Raji (cell line): Measurements from ENCODE around the gene PARVB.

Experiments used
- POLR2A ChIP-seq: IDR thresholded peaks from 2 replicates; pipeline ENCODE4 v1.6.1; 2011; ENCODE audit warnings: low read depth, low read length, control low read depth; ENCODE audit not compliant: insufficient read depth

PARVB gene

DNA sequence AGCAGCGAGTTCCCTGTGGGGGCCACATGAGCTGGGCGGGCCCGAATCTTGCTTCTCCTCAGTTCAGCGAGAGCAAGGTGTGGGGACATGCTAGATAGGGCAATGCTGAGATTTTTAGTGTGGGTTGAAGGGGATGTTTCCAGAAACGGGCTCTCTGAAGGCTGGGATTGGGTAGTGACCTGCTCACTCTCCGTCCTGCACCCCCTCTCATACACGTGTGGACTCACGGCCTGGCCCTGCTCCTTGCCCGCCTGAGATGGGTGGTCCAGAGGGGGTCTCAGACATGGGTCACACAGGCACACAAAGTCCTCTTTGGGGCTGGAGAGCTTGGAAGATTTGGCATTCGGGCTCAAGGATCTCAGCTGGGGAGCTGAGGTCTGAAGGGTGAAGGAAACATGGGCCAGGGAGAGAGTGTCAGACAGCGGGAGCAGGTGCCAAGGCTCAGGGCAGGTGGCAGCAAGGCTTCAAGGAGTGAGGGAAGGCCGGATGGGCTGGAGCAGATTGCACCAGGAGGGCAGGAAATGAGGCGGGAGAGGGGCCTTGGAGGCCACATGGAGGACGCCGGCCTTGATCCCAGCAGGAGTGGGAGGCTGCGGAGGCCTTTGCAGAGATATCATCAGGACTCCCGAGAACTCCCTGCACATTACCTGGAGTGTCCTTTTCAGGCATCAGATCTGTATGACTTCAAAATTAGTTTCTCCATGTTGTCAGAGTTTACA lies 74.1 kb downstream of the PARVB start:
- TF ChIP-seq POLR2A, result no peak

DNA sequence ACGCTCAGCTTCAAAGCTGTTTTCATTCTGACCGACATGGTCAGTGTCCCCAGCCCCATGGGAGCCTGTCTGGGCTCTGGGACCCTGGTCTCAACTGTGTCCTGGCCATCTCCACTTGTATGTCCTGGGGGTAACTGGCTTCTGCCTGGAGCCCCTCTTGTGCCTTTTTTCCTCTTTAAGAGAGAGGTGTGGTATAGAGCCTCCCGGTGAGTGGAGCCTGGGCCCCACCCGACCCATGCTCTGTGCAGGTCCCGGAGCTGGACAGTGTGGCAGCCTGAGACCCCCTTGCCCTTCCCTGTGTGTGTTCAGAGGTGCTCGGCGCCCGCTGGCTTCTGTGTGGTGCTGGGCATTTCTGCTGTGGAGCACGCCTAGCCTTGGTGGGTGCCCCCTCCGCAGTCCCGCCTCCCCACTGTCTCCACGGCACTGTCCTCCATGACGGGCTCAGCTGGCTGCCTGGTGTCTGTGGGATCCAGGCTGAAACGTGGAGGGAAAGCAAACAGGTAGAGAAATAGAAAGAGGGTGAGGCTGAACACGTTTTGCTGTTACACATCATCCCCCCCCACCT lies 74.9 kb downstream of the PARVB start:
- no peak for TF ChIP-seq POLR2A

DNA sequence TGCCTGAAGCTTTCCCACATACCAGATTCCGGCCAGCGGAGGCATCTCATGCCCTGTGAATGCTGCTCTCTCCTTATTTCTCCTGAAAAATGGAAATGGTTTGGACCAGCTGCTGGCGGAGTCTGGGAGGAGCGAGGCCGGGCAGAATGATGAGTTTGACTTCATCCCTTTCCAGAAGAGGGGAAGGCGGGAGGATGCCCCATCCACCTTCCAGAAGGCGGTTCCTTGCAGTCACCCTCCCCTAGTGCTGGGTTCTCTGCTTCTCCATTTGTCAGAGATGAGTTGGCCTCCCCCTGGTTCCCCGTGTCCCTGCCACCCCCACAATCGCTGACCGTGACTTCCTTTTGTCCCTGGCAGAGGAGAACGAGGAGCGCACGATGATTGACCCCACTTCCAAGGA lies 75.6 kb downstream of the PARVB start:
- TF ChIP-seq POLR2A, result no peak

DNA sequence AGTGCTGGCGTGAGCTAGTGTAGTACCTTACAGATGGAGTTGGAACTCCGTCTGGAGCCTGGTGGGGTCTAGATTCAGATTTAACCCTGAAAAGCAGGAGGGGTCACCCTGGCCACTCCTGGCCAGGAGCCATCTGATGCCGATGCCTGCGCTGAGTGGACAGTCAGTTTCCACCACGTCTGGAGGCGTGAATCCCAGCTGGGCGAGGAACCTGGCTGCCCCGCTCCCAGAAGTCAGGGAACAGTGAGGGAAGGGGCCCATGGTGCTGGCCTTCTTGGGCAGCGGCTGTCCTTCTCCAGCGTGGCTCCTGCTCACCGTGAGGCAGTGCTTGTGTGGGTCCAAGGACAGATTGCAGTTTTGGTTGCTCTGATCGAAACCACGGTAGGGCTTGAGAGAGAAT lies 76.3 kb downstream of the PARVB start:
- no peak for TF ChIP-seq POLR2A

DNA sequence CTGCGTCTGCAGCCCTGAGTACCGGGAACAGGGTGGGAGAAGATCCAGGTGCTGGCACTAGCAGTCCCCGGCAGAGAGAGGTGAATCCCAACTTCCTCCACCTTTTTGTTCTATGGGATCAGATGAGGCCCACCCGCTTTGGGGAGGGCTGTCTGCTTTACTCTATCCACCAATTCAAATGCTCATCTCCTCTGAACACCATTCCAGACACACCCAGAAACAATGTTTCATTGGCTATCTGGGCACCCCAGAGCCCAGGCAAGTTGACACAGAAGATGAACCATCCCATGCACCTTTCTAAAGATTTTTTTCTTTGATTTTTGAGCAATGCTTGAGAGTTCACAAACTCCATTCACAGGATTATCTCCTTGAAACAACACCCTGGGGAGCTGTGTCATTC lies 78.0 kb downstream of the PARVB start:
- TF ChIP-seq POLR2A, result no peak

DNA sequence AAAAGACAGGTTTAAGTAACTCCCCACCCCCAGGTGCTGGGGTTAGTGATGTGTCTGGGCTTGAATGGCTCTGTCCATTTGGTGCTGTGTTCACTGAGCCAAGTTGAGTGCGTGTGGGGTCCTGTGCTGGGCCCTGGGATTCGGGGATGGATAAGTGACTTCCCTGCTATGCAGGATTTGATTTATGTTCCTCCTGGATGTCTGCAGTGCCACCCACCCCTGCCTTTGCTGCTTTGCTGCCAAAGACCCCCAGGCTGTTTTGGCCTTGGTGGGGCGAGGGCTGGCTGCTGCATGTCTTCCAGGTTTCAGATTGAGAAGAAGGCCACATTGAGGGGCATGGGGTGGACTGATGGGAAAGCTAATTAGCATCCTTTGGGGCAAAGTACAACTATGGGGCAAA lies 78.8 kb downstream of the PARVB start:
- no peak for TF ChIP-seq POLR2A

DNA sequence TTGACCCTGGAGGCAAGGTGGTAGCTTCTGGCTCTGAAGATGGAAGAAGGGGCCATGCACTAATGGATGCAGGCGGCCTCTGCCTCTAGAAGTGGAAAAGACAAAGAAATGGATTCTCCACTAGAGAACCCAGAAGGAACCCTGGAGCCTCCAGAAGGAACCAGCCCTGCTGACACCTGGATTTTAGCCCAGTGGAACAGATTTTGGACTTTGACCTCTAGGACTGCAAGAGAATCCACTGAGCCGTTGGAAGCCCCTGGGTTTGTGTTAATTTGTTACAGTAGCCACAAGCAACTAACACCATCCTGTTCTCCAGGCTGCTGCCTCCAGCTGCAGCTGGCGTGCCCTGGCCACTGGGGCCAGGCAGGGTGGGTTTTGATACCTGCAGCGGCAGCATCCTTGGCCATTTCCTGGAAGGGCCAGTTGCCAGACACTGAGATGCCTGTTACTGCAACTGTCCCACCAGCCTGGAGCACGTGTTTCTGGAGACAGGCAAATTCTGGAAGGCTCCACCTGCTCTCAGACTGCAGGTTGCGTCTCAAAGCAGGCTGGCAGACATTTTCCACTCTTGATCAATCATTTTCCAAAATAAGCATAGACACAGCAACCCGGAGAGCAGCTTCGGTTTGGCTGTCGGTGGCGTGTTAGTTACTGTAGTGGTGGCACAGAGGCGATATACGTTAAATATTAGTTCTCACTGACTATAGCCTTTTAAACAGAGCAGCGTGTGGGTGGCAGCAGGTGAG lies 79.8 kb downstream of the PARVB start:
- no peak for TF ChIP-seq POLR2A

DNA sequence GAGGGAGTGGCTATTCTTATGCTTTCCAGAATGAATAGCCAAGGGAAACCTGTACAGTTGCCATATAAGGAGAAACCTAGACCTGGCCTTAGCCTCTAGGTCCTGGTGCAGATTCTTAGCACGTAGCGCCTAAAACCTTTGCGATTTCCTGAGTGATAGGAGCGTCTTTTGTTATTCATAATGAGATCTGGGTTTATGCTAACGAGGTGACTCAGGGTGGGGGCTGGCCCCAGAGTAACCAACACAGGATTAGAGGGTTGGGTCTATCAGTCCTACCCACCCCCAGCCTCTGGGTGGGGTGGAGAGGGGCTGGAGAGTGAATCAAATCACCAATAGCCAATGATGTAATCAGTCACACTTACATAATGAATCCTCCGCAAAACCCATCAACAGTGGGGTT lies 83.2 kb downstream of the PARVB start:
- no peak for TF ChIP-seq POLR2A

DNA sequence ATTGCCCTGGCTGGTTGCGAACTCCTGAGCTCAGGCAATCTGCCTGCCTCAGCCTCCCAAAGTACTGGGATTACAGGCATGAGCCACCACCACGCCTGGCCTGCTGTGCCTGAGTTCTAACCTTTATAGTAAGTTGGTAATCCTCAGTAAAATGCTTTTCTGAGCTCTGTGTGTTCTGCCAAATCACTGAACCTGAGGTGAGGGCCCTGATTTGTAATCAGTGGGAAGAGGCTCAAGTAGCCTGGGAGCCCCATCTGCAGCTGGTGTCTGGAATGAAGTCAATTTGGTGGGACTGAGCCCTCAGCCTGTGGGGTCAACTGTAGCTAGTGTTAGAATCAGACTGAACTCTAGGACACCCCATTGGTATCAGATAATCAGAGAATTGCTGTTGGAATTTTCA lies 84.0 kb downstream of the PARVB start:
- TF ChIP-seq POLR2A, result no peak

DNA sequence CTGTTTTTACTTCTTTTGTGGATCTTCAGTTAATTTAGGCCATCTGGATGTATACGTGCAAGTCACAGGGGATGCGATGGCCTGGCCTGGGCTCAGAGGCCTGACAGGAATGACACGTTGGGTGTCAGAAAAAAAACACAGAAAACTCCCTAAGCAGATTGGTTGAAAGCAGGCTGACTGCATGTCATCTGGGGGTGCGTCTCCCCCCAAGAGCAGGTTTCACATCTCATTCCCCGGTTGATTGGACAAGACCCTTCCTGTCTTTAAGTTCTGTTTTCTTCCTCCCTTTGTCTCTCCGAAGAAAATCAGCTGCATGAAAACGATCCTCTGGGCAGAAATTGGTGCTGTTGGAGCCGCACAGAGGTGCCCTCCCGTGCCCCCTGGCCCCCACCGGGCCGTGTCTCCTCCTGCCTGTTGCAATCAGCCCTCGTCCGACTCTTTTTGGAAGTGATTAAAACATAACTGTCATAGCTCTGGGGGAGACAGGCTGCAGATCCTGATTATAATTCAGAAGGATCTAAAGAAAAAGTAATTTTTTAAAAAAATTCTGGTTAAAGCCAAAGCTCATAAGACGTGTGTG lies 84.8 kb downstream of the PARVB start:
- TF ChIP-seq POLR2A, result no peak

DNA sequence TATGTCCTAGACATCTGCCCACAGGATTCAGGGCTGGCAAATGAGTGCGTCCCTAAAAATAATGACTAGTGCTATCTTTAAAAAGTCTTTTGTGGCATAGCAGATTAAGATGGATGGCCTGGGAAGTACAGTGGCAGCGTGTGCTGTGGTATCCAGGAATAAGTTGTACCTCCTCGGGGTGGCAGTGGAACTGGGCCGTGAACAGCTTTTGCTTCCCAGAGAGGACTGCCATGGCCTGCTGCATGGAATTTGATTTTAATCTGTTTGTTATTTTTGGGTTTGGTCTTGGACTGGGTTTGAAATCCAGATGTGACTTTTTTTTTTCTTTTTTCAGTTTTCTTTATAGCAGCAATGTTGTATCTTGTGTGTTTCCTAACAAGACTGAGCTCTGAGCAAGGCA lies 85.3 kb downstream of the PARVB start:
- no peak for TF ChIP-seq POLR2A

DNA sequence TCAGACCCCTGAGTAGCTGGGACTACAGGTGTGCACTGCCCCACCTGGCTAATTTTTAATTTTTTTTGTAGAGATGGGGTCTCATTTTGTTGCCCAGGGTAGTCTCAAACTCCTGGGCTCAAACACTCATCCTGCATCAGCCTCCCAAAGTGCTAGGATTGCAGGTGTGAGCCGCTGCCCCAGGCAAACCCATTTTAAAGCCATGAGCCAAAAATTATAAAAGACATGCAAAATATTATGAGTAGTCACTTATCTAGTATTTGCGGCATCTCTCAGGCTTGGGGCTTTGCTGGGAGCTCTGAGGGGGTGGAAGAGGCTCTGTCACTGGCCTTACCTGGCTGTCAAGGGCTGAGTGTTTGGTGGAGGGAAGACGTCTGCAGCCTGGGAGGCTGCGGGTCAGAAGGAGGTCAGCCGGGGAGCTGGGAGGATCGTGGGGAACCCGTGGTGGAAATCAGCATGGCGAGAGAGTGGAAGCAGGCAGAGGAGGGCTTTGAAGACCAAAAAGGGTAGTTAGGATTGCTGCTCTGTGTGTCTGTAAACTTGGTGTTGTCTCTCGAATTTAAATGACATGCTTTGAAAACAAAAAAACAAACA lies 87.6 kb downstream of the PARVB start:
- TF ChIP-seq POLR2A, result no peak

DNA sequence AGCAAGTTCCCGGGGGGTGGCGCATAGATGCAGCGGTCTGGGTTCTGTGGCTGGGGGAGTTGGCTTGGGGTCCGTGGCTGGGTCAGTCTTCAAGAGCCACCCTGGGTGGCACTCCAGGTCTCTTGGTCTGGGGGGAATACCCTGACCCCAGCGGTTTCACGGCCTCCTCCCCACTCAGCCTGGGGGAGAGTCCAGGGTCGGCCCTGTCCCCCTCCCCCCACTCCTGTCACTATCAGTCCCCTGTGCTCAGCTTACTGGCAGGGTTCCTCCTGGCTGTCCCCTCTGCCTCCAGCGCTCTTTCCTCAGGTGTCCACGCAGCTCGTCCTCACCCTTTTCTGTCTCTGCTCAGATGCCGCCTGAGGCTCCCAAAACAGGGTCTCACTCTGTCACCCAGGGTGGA lies 88.1 kb downstream of the PARVB start:
- TF ChIP-seq POLR2A, result no peak

DNA sequence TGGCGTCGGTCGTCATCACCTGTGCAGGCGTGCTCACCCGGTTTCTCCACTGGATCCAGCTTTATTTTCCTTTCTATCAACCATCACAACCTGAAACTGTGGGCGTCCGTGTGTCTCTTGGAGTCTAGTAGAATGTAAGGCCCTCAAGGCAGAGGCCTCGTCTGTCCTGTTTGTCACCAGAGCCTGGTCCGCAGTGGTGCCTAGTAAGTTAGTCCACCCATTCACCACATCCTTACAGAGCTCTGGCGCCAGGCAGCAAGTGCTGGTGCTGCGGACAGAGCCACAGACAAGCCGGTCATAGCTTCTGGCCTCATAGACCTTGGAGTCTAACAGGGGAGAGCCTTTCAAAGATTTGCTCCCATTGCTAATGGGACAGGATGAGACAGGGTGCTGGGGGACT lies 92.2 kb downstream of the PARVB start:
- TF ChIP-seq POLR2A, result no peak

DNA sequence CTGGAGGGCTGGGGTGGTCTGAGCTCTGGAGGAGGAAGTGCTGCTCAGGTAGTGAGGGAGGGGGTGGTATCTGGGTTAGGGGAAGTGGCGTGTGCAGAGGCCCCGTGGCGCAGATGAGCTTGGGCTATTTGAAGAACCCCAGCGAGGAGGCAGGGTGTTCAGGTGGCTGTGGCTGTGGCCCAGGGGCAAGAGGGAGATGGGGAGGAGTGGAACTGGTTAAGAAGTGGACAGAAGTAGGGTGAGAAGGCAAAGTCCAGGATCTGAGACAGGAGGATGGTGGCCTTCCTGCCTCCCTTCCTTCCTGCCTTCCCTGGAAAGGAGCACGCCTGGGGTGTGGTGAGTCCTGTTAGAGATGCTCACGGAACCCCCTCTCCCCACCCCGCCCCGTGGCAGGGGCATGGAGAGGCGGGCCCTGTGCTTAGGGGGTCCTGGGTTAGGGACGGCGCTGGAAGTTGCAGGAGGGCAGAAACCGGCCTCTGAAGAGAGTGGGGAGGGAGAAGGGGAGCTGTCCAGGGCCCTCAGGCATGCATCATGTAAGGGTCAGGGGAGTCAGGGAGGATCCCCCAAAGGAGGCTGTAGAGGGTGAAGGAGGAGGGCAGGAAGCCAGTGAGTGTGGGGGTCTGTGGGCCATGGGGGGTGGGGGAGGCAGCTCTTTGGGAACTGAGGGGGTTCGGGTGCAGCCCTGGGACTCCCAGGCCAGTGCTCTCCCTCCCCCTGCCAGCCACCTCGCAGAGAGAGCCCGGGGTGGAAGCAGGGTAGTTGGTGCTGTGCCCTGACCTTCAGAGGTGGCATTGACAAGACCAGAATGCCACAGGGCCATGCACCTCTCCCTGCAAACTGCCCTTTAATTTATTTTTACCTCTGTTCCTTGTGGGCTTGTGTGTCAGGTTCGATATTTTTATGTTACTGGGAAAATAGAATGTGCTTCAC lies 92.9 kb downstream of the PARVB start:
- no peak for TF ChIP-seq POLR2A

DNA sequence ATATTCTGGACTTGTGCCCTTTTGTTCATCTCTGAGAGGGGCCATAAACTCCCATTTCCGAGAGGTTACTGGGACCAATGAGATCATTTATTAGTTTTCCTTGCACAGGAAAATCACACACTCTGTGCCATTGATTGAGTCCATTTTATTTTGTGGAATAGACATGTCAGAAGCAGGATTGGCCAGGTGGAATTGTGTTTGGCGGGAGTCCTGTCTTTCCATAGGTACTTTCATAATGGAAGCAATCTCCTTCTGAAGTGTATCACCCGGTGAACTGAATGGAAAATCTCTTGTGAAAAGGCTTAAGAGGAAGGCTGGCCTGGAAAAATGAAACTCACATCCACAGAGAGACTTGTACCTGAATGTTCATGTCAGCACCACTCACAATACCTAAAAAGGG lies 93.6 kb downstream of the PARVB start:
- TF ChIP-seq POLR2A, result no peak
